HG02885 (cell line): ENCODE results near the gene KIF23.
"Not testable (repeated sequence)": the region's sequence is repeated elsewhere in the genome, so short reads cannot be mapped to it uniquely, and the experiment has no call there.

ENCODE experiments used
- ATAC-seq: cut with Tn5 transposase; IDR thresholded peaks from one replicate; pipeline ENCODE4 v1.9.1; 2021; ENCODE audit warnings: mild to moderate bottlenecking; ENCODE audit not compliant: unreplicated experiment, poor library complexity

The KIF23 gene

DNA sequence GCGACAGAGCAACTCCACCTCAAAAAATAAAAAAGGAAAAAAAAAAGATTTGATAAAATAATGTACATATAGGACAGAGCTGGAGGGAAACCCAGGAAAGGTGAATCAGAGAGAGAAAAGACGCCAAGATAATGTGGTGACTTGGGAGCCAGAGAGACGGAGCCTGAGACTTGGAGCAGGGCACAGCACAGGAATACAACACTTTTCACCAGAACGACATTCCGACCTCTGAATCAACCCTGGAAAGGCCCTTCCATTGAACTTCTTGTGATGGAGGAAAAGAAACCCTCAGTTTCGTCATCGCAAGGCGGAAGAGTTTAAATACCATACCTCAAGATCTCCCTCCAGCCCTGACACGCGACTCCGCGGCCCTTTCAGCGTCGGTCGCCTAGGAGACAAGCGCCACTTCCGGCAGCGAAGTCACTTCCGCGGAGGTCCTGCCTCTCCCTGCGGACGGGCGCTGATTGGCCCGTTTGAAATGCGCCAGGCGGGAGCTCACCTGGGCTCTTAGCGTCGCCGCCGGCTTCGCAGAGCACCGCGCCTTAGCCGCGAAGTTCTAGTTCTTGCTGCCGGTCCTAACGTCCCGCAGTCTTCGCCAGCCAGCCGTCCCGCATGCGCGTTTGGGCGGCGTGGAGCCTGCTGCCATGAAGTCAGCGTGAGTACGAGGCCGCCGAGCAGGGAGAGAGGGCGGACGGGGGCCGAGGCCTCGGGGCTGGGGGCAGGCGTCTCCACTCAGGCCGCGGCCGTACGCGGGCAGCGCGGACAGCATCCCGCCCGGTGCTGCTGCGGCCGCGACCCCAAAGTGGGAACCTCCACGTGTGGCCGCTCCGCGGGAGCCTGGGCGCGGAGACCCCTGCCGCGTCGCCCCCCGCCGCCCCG lies at the start of gene KIF23:
Gene KIF23 (plus strand): TSS at position 528 of the 879 bp plus-strand sequence. CDS start 117 bp downstream, at position 645.
- peak; percentile 95 for ATAC-seq

DNA sequence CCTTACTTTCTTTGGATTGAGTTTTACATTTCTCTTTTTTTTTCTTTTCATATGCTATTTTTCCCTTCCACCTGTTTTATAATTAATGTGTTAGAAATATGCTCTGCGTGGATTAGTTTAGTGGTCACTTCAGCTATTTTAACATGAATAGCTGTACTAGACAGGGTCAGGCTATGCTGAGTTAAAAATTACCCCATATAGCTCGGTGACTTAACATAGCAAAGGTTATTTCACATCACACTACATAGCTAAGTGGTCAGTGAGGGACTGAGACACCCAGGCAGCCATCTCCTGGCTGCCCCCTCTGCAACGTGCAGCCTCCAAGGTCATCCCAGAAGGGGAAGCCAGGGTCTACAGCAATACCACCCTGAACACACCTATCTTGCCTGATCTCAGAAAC lies 46.9 kb upstream of the KIF23 start:
- no peak for ATAC-seq

DNA sequence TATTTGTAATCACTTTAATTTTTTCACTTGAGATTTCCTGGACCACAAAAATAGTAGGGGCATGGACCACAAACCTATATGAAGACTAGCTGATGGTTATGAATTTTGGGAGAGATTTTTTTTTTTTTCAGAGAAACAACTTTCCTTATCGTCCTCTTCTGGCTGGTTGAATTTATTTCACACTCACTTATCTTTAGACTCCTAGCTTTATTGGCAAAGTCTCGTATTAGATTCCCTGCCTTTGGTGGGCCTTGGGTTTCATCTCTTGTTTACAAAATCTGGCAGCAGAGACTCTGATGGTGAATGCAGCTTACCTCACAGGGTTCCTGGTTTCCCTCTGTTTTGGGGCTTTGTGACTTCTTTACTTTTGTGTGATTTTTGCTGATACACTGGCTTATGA lies 44.5 kb upstream of the KIF23 start:
- no peak for ATAC-seq

DNA sequence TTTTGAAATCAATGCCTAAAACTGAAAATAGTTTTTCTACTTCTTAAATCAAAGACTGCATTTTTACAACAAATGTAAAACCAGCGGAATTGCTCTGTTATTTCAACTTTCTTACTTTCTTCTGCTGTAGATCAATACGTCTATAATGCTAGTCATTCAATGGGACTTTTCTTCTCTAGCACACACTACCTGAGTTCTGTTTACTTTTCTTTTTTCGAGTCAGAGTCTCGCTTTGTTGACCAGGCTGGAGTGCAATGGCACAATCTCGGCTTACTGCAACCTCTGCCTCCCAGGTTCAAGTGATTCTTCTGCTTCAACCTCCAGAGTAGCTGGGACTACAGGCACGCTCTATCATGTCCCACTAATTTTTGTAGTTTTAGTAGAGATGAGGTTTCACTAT lies 40.7 kb upstream of the KIF23 start:
- no peak for ATAC-seq

DNA sequence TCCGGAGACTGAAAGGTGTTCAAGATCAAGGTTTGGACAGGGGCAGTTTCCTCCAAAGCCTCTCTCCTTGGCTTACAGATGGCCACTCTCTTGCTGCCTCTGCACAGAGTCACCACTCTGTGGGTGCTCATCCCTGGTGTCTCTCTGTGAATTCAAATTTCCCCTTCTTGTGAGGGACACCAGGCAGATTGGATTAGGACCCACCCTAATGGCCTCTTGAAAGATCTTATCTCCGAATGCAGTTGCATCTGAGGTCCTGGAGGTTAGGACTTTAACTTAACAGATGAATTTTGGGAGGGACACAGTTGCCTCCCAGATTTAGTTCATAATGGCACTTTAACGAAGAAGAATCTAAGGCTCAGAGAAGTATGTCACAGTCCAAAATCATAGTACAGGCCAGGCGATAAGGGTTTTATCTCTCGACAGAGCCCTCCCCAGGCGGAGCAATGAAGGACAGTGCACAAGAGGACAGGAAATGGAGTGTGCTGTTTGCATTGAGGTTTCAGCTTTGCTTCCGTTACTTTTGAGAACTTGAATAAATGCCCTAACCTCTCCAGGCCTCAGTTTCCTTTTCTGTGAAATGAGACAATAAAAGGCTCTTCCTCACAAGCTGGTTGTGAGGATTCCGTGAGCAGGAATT lies 38.9 kb upstream of the KIF23 start:
- ATAC-seq = no peak

DNA sequence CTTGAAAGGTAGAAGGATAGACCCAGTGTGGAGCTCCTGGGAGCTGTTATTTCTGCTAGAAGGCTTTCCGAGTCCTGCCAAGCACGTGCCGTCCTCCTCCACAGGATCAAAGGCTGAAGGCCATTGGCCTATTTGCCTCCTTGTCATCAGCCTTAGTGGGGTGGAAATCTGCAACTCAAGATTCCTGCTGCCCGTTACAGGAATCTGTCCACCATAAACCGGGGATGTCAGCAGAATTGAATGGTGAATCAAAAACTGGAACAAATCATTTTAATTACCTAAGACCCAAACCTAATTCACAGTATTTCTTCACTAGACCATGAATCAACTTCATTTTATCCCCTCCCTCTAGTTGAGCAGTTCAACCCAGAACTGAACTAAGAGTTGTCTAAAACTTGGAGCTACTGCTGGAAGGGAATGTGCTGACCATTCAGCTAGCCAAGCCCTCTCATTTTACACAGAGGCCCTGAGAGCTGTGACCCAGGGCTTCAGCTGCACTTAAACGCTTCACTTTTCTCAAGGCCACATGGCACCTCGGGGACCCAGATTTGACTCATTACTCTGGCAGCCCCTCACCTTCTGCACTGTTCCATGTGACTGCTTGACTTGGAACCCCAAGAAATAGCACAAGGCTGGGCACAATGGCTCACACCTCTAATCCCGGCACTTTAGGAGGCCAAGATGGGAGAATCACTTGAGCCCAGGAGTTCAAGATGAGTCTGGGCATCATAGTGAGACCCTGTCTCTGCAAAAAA lies 36.8 kb upstream of the KIF23 start:
- ATAC-seq = no peak

DNA sequence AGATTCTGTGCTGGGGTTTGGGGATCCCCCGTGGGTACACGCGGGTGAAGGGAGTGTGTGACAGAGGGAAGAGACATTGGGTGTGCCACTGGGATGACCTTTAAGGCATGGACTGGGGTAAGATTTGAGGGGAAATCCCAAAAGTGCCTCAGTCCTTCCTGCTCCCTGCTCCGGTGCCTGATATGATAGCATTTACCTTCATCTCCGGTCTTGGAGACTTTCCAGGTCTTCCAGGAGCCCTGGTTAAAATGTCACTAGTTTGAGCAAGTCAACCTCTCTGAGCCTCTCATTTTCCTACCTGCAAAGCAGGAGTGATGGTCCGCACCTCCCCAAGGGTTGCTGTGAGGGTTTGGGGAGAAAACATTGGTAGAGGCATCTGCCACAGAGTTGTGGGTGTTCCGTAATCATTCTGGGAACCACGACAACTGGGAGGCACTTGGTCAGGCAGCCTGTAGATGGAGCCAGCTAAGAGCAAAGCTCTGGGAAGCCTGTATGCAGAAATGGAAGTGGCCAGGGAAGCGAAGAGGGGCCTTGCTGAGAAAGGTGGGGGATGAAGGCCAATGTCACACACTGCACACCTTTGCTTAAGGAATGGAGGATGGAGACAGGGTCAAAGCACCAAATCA lies 33.9 kb upstream of the KIF23 start:
- no peak for ATAC-seq

DNA sequence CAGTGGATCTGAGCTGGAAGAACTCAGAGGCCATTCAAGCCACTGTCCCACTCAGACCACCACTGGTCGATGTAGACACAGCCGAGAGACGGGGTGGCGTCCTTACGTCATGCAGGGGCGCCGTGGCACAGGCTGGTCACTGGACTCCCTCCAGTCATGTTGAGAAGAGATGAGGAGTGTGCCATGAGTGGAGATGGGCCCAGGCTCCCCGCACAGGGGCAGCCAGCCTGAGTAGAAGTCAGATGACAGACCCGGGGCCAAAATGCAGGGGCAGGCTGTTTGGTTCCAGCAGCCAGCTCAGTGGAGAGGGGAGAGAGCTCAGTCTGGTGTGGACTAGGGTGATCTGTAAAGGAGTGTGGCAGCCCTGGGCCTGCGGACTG lies 33.4 kb upstream of the KIF23 start:
- ATAC-seq = no peak

DNA sequence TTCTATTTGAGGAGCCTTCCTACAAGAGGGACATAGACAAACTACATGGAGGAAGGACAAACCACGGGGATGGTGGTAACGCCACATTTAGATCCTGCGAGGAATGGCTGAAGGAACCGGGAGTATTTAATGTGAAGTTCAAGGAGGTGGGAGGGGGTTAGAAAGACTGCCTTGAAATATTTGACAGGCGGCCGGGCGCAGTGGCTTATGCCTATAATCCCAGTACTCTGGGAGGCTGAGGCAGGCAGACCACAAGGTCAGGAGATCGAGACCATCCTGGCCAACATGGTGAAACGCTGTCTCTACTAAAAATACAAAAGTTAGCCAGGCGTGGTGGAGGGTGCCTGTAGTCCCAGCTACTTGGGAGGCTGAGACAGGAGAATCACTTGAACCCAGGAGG lies 32.0 kb upstream of the KIF23 start:
- not testable (repeated sequence) for ATAC-seq

DNA sequence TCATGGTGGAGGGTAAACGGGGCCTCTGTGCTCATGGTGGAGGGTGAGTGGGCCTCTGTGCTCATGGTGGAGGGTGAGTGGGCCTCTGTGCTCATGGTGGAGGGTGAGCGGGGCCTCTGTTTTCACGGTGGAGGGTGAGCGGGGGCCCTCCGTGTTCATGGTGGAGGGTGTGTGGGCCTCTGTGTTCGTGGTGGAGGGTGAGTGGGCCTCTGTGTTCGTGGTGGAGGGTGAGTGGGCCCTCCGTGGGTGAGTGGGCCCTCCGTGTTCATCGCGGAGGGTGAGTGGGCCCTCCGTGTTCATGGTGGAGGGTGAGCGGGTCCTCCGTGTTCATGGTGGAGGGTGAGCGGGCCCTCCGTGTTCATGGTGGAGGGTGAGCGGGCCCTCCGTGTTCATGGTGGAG lies 30.1 kb upstream of the KIF23 start:
- not testable (repeated sequence) for ATAC-seq

DNA sequence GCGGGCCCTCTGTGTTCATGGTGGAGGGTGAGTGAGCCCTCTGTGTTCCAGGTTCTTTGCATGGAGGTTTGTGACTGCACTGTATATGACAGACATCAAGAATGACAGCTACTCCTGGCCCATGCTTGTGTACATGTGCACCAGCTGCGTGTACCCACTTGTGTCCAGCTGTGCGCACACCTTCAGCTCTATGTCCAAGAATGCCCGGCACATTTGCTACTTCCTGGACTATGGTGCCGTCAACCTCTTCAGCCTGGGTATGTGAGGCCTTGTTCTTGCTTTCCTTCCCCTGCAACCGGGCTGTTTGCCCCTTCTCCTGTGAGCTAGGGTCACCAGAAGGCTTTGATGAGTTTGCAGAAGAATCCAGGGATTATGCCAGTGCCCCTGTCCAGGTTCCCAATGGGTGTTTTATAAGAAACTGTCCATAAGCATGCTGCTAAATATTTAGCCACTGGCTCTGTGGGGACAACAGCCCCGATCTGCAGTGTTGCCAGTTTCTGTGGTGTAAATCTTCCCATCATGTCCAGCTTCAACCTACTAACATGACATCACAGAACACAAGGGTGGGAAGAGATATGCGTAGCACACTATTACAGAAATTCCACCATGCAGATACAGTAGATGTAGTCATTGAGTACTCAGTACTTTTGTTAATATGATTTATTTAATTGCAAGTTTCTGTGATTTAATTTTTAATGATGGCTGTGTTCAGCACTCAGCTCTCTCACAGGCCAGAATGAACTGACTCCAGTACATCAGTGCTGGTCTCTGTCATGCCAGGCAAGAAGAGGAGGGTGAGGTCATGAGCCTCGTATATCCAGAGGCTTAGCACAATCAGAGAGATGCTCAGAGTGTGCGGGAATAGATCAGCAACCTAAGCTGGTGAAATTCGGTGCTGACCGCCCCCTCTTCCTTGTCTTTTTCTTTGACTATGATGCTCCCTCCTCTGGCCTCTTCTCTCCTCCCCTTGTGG lies 29.2 kb upstream of the KIF23 start:
- no peak for ATAC-seq

DNA sequence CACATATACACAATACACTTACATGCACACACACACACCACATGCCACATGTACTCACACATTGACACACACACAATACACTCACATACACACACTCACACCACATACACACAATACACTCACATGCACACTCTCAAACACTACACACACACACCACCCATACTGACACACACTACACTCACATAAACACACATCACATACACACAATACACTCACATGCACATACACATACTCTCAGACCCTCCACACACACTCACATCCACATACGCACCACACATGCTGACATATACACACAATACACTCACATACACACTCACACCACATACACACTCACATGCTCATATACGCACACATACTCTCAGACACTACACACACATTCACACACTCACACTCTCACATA lies 28.3 kb upstream of the KIF23 start:
- no peak for ATAC-seq

DNA sequence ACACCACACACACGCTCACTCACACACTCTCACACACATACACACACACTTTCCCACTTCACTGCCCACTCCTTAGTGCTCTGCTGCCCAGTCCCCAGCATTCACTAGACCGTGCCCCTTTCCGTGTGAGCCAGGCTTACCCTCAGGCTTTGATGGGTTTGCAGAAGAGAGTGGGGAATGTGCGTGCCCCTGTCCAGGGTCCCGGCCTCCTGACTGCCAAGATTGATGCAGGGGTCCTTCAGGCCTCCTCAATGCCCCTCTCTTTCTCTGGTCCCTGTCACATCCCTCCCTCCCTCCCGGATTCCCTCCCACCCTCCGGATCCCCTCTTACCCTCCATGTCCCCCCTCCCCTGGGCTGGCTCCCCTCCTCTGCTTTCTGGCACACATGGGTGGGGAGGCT lies 27.9 kb upstream of the KIF23 start:
- ATAC-seq = no peak

DNA sequence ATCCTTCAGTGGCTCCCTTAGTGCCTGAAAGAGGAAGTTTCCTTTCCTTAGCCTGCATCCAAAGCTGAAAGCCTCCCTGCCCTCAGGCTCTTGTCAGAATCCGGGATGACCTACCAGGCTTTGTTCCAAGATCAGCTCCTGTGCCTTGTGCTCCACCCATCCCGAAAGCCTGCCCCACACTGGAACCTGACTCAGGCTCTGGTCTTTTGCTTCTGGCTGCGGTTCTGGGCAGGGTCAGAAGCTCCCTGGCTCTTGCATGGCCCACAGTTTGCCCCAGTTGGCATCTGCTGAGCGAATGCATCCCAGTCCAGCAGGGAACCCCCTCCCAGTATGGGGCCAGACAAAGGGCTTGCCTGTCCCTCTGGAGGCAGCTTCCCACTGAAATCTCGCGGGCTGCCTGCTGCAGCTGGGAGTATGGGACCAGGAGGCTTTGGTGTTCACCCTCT lies 25.9 kb upstream of the KIF23 start:
- ATAC-seq = no peak

DNA sequence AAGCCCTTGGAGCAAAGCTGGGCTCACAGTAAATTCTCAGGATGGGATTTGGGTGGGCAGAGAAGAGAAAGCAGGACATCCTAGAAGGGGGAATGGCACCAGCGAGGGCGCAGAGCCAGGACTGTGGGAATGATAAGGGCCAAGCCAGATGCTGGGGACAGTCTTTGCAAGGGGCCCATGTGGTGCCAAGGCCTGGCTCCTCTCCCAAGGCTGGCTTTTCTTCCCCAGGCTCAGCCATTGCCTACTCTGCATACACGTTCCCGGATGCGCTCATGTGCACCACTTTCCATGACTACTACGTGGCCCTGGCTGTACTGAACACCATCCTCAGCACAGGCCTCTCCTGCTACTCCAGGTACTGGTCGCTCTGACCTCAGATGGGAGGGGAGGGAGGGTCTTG lies 24.7 kb upstream of the KIF23 start:
- ATAC-seq = no peak

DNA sequence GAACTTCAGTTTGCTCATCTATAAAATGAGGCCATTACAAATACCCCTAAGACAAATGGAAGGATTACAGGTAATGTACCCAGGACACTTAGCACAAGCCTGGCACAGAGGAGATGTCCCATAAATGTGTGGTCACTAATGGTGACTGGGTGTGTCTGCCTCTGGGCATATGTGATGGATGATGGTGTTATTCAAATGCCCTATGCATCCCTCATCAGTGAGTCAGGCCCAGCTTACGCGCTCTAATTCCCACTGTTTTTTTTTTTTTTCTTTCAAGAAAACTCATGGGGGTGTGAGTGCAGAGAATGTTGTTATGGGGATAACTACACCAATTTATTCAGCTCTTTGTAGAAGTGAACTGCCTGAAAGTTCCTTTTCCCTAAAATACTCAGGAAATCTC lies 23.6 kb upstream of the KIF23 start:
- ATAC-seq = no peak

DNA sequence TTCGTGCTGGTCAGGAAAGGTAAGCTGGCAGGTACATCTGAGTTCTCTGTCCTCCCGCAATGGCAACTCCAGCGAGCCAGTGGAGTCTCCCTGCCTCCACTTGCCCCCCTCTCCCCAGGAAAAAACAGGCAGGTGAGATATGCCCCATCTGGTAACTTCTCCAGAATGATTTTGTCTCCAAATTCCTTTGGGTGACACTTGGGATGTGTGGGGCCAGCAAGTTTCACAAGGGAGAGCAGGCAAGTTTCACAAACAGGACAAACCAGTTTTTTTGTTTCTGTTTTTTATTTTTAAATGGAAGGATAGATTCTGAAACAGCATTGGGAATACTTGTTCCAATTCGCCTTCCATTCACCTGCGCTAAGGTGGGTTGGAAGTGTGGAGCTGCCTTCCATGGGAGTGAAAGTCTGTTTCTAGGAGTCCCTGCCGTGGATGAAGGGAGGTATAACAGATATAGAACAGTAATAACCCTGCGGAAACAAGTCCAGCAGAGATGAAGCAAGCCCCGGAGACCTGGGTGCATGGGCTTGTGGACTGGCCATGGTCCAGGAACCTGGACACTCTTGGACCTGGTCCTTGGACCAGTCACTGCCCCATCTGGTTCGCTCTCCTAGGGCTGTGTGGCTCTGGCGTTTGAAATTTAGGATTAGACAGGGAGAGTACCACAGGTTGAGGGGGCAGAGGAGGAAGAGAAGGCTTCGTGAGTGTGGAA lies 22.9 kb upstream of the KIF23 start:
- ATAC-seq = no peak

DNA sequence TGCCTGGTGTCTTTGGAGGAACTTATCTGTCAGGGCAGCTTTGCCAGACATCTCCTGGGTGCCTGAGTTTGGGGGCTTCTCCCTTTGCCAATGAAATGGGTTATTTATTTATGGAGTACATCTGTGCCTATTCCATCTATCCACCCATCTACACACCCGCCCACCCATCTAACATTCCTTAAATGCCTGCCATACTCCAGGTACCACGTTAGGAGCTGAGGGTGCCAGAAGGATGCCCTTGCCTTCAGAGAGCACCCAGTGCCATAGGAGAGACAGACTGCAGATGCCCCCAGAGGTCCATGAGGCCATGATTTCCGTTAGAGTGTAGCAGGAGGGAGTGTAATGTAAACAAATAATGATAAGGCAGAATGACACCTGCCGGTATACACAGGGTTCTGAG lies 21.8 kb upstream of the KIF23 start:
- no peak for ATAC-seq
